ENCODE data around the gene SRI. TPM values are rescaled to one million over a fixed set of nuclear protein-coding genes. Genes with fewer than 3 reads are reported as not detected.
A peak's percentile ranks its signal among the peaks of the same experiment; 100 is the strongest.

Gene SRI
- total RNA-seq, 1 donor from 2014 or later = 179 TPM

DNA sequence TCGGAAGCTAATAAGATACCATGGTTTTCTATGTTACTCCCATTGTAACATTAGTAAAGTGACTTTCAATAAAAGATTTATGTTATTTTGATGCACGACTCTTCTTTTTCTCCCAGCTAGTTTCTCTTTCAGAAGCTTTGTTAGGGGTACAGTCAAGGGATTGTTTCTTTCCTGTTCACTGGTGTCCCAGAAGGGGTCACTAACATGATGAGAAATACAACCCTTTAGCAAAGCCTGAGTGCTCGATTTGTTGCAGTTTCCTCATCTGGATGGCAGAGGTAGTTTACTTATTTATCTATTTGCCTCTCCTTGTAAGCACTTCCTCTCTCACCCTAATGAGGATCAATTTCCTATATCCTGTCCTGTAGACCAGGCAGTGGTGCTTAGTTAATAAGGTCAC is 17.0 kb downstream of the SRI start:
- TF ChIP-seq, protein P1, sequence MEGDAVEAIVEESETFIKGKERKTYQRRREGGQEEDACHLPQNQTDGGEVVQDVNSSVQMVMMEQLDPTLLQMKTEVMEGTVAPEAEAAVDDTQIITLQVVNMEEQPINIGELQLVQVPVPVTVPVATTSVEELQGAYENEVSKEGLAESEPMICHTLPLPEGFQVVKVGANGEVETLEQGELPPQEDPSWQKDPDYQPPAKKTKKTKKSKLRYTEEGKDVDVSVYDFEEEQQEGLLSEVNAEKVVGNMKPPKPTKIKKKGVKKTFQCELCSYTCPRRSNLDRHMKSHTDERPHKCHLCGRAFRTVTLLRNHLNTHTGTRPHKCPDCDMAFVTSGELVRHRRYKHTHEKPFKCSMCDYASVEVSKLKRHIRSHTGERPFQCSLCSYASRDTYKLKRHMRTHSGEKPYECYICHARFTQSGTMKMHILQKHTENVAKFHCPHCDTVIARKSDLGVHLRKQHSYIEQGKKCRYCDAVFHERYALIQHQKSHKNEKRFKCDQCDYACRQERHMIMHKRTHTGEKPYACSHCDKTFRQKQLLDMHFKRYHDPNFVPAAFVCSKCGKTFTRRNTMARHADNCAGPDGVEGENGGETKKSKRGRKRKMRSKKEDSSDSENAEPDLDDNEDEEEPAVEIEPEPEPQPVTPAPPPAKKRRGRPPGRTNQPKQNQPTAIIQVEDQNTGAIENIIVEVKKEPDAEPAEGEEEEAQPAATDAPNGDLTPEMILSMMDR (IDR thresholded peaks at IDR 0.05; ENCODE audit: partially characterized antibody, unreplicated experiment) = no peak
- H3K36me3 Mint-ChIP-seq (ENCODE audit: unreplicated experiment) = peaks cover 10% of the 10 kb centered on the region

DNA sequence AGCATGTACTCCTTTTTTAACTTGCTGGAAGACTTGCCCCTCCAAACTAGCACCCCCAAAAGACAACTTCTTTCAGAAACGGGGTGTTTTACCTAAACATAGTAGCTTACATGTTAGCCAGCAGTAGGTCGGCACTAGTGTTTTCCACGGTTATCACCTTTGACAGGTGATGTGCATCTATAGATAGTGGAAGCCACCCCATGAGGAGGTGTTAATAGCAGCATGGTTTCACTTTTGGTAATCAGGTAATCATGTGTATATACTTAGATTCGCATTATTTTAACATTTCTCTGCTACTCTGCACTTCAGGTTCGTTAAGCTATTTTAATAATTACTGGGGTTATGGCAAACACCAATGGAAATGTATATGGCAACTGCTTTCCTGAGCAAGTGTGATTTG is 17.6 kb downstream of the SRI start:
- H3K27me3 Mint-ChIP-seq (ENCODE audit: unreplicated experiment) = peaks cover 13% of the 10 kb centered on the region
- H3K9me3 Mint-ChIP-seq (ENCODE audit: unreplicated experiment) = peaks cover 13% of the 10 kb centered on the region
- peak overlapping the region; percentile 100 for H3K27ac Mint-ChIP-seq (ENCODE audit: unreplicated experiment)
- H3K36me3 Mint-ChIP-seq (ENCODE audit: unreplicated experiment) = peaks cover 13% of the 10 kb centered on the region
- peaks cover 63% of the 10 kb centered on the region for H3K4me1 Mint-ChIP-seq (ENCODE audit: low read depth, unreplicated experiment)
- no peak overlapping the region for H3K4me3 Mint-ChIP-seq (ENCODE audit: unreplicated experiment)
- no peak for DNase-seq
- TF ChIP-seq, protein P1 (IDR thresholded peaks at IDR 0.05; ENCODE audit: partially characterized antibody, unreplicated experiment) = no peak

More for the DNA sequence above, 17.0 kb downstream of the SRI start:
- DNase-seq = no peak
- Mint-ChIP-seq H3K27me3 (ENCODE audit: unreplicated experiment) (peaks cover 13% of the 10 kb centered on the region), H3K4me3 (ENCODE audit: unreplicated experiment) (no peak overlapping the region), H3K9me3 (ENCODE audit: unreplicated experiment) (peaks cover 11% of the 10 kb centered on the region), H3K27ac (ENCODE audit: unreplicated experiment) (peak overlapping the region; percentile 100), H3K4me1 (ENCODE audit: low read depth, unreplicated experiment) (peaks cover 60% of the 10 kb centered on the region)

DNA sequence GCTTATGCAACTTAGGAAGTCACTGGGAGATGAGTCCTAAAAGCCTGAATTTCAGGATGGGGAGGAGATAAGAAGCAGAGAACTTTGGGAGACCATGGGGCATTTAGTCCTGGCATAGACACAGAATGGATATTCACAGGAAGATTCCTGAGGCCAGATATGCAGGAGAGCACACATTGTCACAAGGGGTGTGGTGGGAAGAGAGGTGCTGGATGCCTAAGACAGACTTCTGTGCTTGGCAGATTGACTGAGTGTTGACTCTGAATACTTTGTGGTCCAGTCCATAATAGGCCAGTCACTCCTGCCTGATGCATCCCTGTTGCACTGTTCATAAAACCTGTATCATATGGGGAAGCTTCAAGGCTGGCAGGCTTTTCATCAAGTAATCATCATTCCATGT is 18.5 kb downstream of the SRI start:
- TF ChIP-seq, protein P1 (IDR thresholded peaks at IDR 0.05; ENCODE audit: partially characterized antibody, unreplicated experiment) = no peak
- no peak for DNase-seq
- peaks cover 14% of the 10 kb centered on the region for H3K27me3 Mint-ChIP-seq (ENCODE audit: unreplicated experiment)
- peak overlapping the region; percentile 88 for H3K4me3 Mint-ChIP-seq (ENCODE audit: unreplicated experiment)
- peak overlapping the region; percentile 100 for H3K27ac Mint-ChIP-seq (ENCODE audit: unreplicated experiment)
- H3K36me3 Mint-ChIP-seq (ENCODE audit: unreplicated experiment) = peaks cover 15% of the 10 kb centered on the region
- H3K9me3 Mint-ChIP-seq (ENCODE audit: unreplicated experiment) = peaks cover 15% of the 10 kb centered on the region
- H3K4me1 Mint-ChIP-seq (ENCODE audit: low read depth, unreplicated experiment) = peaks cover 62% of the 10 kb centered on the region

DNA sequence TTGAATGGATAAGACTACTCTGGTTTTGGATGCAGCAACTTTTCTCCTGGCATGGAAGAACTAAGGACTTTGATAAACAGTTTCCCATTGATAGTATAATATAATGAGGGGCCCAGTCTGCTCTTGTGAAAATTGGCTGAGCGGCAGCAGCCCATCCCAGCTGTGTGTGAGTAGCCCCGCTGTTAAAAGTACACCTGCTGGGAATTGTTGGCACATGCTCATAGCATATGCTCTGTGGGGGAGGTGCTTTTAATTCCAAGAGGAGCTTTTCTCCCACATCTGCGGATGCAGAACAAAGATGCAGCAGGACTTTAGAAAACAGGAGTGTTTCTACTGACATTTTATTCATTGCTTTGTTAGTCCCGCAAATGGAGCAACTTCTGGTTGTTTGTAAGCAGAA is 19.0 kb downstream of the SRI start:
- TF ChIP-seq, protein P1 (IDR thresholded peaks at IDR 0.05; ENCODE audit: partially characterized antibody, unreplicated experiment) = no peak
- H3K27ac Mint-ChIP-seq (ENCODE audit: unreplicated experiment) = peak overlapping the region; percentile 100
- peaks cover 14% of the 10 kb centered on the region for H3K27me3 Mint-ChIP-seq (ENCODE audit: unreplicated experiment)
- H3K4me1 Mint-ChIP-seq (ENCODE audit: low read depth, unreplicated experiment) = peaks cover 62% of the 10 kb centered on the region
- peak; percentile 60 for DNase-seq
- peak overlapping the region; percentile 88 for H3K4me3 Mint-ChIP-seq (ENCODE audit: unreplicated experiment)
- peaks cover 15% of the 10 kb centered on the region for H3K9me3 Mint-ChIP-seq (ENCODE audit: unreplicated experiment)
- H3K36me3 Mint-ChIP-seq (ENCODE audit: unreplicated experiment) = peaks cover 15% of the 10 kb centered on the region

DNA sequence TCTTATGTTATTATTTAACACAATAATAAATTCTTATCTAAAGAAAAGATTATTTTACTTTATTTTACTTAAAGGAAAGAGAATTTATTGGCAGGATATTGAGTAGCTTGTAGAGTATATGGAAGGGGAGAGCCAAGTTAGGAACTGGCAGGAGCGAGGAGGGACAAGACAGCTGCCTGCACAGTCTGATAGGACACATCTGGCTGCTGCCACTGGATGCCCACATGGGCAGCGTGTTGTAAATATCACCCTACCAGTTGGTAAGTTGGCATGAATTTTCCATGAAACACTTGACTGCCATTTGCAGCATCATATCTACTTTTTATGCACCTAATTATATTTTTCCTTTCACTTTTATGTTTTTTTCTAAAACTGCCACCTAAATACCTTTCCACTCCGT is 19.6 kb downstream of the SRI start:
- peaks cover 15% of the 10 kb centered on the region for H3K9me3 Mint-ChIP-seq (ENCODE audit: unreplicated experiment)
- peaks cover 15% of the 10 kb centered on the region for H3K36me3 Mint-ChIP-seq (ENCODE audit: unreplicated experiment)
- no peak for DNase-seq
- H3K27me3 Mint-ChIP-seq (ENCODE audit: unreplicated experiment) = peaks cover 16% of the 10 kb centered on the region
- peak overlapping the region; percentile 88 for H3K4me3 Mint-ChIP-seq (ENCODE audit: unreplicated experiment)
- TF ChIP-seq, protein P1 (IDR thresholded peaks at IDR 0.05; ENCODE audit: partially characterized antibody, unreplicated experiment) = no peak
- H3K4me1 Mint-ChIP-seq (ENCODE audit: low read depth, unreplicated experiment) = peaks cover 61% of the 10 kb centered on the region
- peak overlapping the region; percentile 100 for H3K27ac Mint-ChIP-seq (ENCODE audit: unreplicated experiment)
